Measurements from ENCODE around the gene JAK1. TPM values are rescaled to one million over a fixed set of nuclear protein-coding genes. Genes with fewer than 3 reads are reported as not detected.

Gene JAK1
- total and polyA plus RNA-seq, 11 donors, result 20.5 to 189 (median 94.8) TPM

DNA sequence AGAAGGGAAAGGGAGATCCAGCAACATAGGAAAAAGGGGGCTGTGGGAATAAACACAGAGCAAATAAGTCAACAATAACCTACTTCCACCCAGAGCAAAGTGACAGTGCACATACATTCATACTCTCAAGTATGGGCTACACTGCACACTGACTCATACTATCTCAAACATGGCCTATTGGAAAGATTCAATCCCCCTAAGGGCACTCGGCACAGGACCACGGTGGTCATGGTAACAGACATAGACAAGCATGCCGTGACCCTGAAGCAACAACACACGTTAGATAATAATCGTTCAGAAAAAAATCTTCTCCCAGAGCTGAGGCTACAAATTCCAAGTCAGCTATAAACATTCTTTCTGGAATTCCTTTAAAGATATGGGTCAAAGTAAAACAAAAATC is 16.8 kb upstream of the JAK1 start:
- Histone ChIP-seq H3K27ac (no peak overlapping the region), H3K9me3 (peaks cover 0 to 3% (median 0%) of the 10 kb centered on the region in 12 donors), H3K4me3 (no peak overlapping the region), H3K4me1 (peaks cover 0 to 16% (median 0%) of the 10 kb centered on the region in 12 donors), H3K36me3 (peaks cover 0 to 47% (median 6%) of the 10 kb centered on the region in 9 donors), H3K27me3 (no peaks in the 10 kb centered on the region)
- intact Hi-C loops (cut with DNase I), result no loop called here
- DNase-seq (no peak), ATAC-seq (no peak)
- WGBS, 4 donors, result 65 to 68% (median 66%) methylated on average over 5 of the region's 5 CpGs
- TF ChIP-seq, protein P1, sequence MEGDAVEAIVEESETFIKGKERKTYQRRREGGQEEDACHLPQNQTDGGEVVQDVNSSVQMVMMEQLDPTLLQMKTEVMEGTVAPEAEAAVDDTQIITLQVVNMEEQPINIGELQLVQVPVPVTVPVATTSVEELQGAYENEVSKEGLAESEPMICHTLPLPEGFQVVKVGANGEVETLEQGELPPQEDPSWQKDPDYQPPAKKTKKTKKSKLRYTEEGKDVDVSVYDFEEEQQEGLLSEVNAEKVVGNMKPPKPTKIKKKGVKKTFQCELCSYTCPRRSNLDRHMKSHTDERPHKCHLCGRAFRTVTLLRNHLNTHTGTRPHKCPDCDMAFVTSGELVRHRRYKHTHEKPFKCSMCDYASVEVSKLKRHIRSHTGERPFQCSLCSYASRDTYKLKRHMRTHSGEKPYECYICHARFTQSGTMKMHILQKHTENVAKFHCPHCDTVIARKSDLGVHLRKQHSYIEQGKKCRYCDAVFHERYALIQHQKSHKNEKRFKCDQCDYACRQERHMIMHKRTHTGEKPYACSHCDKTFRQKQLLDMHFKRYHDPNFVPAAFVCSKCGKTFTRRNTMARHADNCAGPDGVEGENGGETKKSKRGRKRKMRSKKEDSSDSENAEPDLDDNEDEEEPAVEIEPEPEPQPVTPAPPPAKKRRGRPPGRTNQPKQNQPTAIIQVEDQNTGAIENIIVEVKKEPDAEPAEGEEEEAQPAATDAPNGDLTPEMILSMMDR (IDR thresholded peaks at IDR 0.05), result no peak

DNA sequence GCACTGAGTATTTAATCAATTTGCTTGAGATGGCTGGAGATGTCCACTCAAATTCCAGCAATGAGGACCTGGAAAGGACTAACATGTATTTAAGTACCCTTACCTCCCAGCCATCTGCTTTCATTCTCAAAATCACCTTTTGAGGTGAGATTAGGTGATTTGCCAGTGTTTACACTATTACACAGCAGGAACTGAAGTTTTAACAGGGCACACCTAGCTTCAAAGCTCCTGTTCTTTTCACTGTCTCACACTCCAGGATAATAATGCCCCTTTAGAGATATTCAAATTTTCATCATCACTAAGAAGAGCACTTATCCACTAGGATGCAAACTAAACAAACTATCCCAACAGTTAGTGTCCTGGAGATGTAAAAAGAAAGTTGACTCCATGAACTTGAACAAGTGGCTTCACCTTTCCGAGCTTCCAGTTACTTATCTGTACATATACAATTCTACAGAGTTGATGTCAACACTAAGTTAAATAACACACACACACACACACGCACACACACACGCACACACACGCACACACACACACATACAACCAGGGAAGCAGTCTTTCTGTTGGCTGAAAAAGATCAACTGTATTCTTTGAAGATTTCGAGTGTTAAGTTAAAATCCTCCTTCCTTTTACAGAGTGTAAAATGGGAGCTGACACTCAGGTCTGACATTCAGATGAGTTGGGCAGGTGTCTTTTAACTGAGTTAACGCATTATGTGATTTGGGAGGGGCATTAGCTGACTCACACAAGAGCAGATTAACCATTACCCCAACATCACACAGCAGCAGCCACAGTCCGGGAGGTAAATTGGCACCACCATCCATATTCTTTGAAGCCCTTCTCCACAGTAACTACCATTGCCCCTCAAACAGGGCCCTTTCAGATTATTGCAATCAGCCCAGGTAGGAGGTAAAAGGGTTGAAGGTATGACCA is 15.5 kb upstream of the JAK1 start:
- intact Hi-C loops (cut with DNase I), result no loop called here
- WGBS, 4 donors, result 74 to 96% (median 89%) methylated on average over 7 of the region's 7 CpGs
- ATAC-seq, result no peak

DNA sequence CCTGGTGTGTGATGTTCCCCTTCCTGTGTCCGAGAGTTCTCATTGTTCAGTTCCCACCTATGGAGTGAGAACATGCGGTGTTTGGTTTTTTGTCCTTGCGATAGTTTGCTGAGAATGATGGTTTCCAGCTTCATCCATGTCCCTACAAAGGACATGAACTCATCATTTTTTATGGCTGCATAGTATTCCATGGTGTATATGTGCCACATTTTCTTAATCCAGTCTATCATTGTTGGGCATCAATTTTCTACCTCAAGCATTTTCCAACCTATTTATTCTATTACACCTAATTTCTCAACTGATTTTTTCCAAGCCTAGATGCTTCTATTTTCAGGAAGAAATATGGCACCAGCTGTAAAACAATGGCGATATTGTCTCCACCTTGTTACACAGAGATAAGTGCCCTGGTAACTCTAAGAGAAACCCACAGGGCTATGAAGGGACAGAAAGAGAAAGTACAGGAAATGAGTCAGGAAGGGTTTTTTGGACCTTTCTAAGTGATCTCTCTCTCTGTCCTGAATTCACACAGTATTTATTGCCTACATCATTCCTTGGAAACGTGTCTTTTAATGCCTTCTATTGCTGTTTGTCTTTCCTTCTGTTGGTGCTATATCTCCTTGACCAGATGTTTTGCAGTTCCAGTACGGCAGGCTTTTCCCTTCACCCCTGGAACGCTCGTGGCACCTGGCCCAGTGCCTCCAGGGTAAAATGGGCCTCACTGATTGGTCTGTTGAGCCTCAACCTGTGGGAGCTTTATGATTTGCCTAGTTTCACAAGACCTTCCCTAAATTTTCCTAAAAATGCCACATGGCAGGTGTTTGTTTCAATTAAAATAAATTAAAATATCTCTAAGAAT is 14.6 kb upstream of the JAK1 start:
- no peak for ATAC-seq
- intact Hi-C loops (cut with DNase I), result no loop called here
- TF ChIP-seq, protein P1 (IDR thresholded peaks at IDR 0.05), result no peak
- no peak for TF ChIP-seq POLR2A (IDR thresholded peaks at IDR 0.05)
- Histone ChIP-seq H3K27me3 (no peaks in the 10 kb centered on the region), H3K27ac (no peak overlapping the region), H3K9me3 (peaks cover 0 to 3% (median 0%) of the 10 kb centered on the region in 12 donors), H3K36me3 (peaks cover 0 to 44% (median 4%) of the 10 kb centered on the region in 9 donors), H3K4me3 (no peak overlapping the region), H3K4me1 (peaks cover 0 to 7% (median 1%) of the 10 kb centered on the region in 12 donors)
- 94 to 96% (median 94%) methylated on average over 8 of the region's 8 CpGs for WGBS, 4 donors
- no peak for DNase-seq

More for the DNA sequence above, 15.5 kb upstream of the JAK1 start:
- Histone ChIP-seq H3K4me3 (no peak overlapping the region), H3K27me3 (no peaks in the 10 kb centered on the region), H3K36me3 (peaks cover 0 to 44% (median 4%) of the 10 kb centered on the region in 9 donors), H3K27ac (no peak overlapping the region), H3K4me1 (peaks cover 0 to 4% (median 0%) of the 10 kb centered on the region in 12 donors), H3K9me3 (peaks cover 0 to 3% (median 0%) of the 10 kb centered on the region in 12 donors)
- DNase-seq, result no peak
- TF ChIP-seq POLR2A (IDR thresholded peaks at IDR 0.05), result no peak
- TF ChIP-seq, protein P1 (IDR thresholded peaks at IDR 0.05), result no peak

DNA sequence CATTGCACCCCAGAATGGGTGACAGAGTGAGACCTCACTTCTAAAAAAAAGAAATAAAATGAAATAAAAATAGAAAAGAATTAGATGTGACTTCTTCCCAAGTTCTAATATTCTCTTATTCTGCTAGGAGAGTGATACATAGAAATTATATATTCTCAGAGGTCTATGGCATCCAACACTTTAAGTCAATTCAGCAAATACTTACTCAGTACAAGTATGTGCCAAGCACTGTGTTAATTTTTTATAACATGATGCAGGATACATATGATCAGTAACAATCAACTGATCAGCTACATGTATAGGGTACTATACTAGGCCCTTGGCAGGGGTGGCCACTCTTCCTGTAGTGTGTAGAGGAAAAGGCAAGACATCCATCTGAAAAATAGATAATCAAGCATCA is 13.0 kb upstream of the JAK1 start:
- Histone ChIP-seq H3K27me3 (no peaks in the 10 kb centered on the region), H3K9me3 (peaks cover 0 to 3% (median 0%) of the 10 kb centered on the region in 12 donors), H3K4me3 (no peak overlapping the region), H3K4me1 (peaks cover 0 to 9% (median 2%) of the 10 kb centered on the region in 12 donors), H3K27ac (no peak overlapping the region), H3K36me3 (peaks cover 0 to 35% (median 4%) of the 10 kb centered on the region in 9 donors)
- TF ChIP-seq, protein P1 (IDR thresholded peaks at IDR 0.05), result no peak
- no peak for TF ChIP-seq POLR2A (IDR thresholded peaks at IDR 0.05)
- DNase-seq (no peak), ATAC-seq (no peak)
- intact Hi-C loops (cut with DNase I), result no loop called here
